Upper lobe of left lung (tissue), 4 donors: ENCODE results near the gene EVI2A.

Source experiments
- CTCF ChIP-seq, 6 experiments: fragments of 450-650 bp in 4 of 6; fragments of 200-600 bp in 2 of 6; sonication (generic) in 2 of 6; IDR thresholded peaks; one replicate each; pipeline ENCODE4 v1.5.1; 2016 to 2019; ENCODE audit warnings: antibody characterized with exemption in 6 of 6
- EP300 ChIP-seq, 4 donors: sonication (generic); formaldehyde crosslinking; IDR thresholded peaks; one replicate each; pipeline ENCODE4 v1.5.1; 2017; ENCODE audit warnings: antibody characterized with exemption in 4 of 4, control low read depth in 2 of 4
- POLR2AphosphoS5 ChIP-seq, 2 donors: sonication (generic); formaldehyde crosslinking; IDR thresholded peaks; one replicate each; pipeline ENCODE4 v1.5.1; 2017; ENCODE audit warnings: antibody characterized with exemption in 2 of 2

GRCh38 chr17:31293581-31293980 lies 27.8 kb downstream of the EVI2A start:
- TF ChIP-seq EP300 (IDR thresholded peaks at IDR 0.05) (no peak), CTCF (IDR thresholded peaks at IDR 0.05) (no peak), POLR2AphosphoS5 (IDR thresholded peaks at IDR 0.05) (no peak)
